Brain pericyte (primary cell): ENCODE measurements around the gene NTPCR.
"Not testable (repeated sequence)": the region's sequence is repeated elsewhere in the genome, so short reads cannot be mapped to it uniquely, and the experiment has no call there.

Source experiments
- DNase-seq: peaks from one replicate; pipeline ENCODE4 v3.0.0-alpha.2; 2012; ENCODE audit warnings: low read depth, low spot score

NTPCR gene

GRCh38 chr1:232984577-232985425, 34.4 kb downstream of the NTPCR start:
- no peak for DNase-seq

GRCh38 chr1:232985882-232986526, 35.6 kb downstream of the NTPCR start:
- no peak for DNase-seq

GRCh38 chr1:232986527-232986922, 36.1 kb downstream of the NTPCR start:
- no peak for DNase-seq

GRCh38 chr1:232987046-232987773, 36.8 kb downstream of the NTPCR start:
- DNase-seq, result no peak

GRCh38 chr1:232987774-232988140, 37.3 kb downstream of the NTPCR start:
- no peak for DNase-seq

GRCh38 chr1:232988572-232989040, 38.2 kb downstream of the NTPCR start:
- no peak for DNase-seq

- DNase-seq, result no peak
Measured at GRCh38 chr1:232990176-232991128, 40.0 kb downstream of the NTPCR start.

GRCh38 chr1:232991238-232991637, 40.8 kb downstream of the NTPCR start:
- no peak for DNase-seq

GRCh38 chr1:232992227-232992626, 41.8 kb downstream of the NTPCR start:
- DNase-seq, result no peak

GRCh38 chr1:232993555-232993954, 43.1 kb downstream of the NTPCR start:
- no peak for DNase-seq

- DNase-seq, result no peak
Measured at GRCh38 chr1:232995189-232995588, 44.8 kb downstream of the NTPCR start.

- no peak for DNase-seq
Measured at GRCh38 chr1:232996143-232996542, 45.7 kb downstream of the NTPCR start.

- DNase-seq, result no peak
Measured at GRCh38 chr1:232998138-232998537, 47.7 kb downstream of the NTPCR start.

- no peak for DNase-seq
Measured at GRCh38 chr1:232998646-232999045, 48.2 kb downstream of the NTPCR start.

GRCh38 chr1:232999956-233000625, 49.7 kb downstream of the NTPCR start:
- no peak for DNase-seq

GRCh38 chr1:233003638-233004037, 53.2 kb downstream of the NTPCR start:
- not testable (repeated sequence) for DNase-seq

GRCh38 chr1:233004451-233004850, 54.0 kb downstream of the NTPCR start:
- no peak for DNase-seq

- DNase-seq, result no peak
Measured at GRCh38 chr1:233005156-233005555, 54.7 kb downstream of the NTPCR start.

GRCh38 chr1:233005703-233006102, 55.3 kb downstream of the NTPCR start:
- no peak for DNase-seq

GRCh38 chr1:233006108-233006507, 55.7 kb downstream of the NTPCR start:
- DNase-seq, result no peak

- DNase-seq, result no peak
Measured at GRCh38 chr1:233006541-233006973, 56.1 kb downstream of the NTPCR start.
